DOHH2 (cell line): ENCODE measurements around the gene HMCN2.

ENCODE experiments used
- EZH2phosphoT487 ChIP-seq: fragments of 200-600 bp; sonication (generic); IDR thresholded peaks from 2 replicates; pipeline ENCODE4 v1.6.1; 2017; ENCODE audit warnings: borderline replicate concordance, mild to moderate bottlenecking, antibody characterized with exemption, low read length, moderate library complexity, mixed read lengths
- TF ChIP-seq, protein P1 (sequence below): fragments of 200-600 bp; sonication (generic); IDR thresholded peaks from one replicate; pipeline ENCODE4 v1.5.1; 2014; ENCODE audit warnings: antibody characterized with exemption, mild to moderate bottlenecking, low read depth, low read length; ENCODE audit not compliant: poor library complexity, severe bottlenecking

DNA sequence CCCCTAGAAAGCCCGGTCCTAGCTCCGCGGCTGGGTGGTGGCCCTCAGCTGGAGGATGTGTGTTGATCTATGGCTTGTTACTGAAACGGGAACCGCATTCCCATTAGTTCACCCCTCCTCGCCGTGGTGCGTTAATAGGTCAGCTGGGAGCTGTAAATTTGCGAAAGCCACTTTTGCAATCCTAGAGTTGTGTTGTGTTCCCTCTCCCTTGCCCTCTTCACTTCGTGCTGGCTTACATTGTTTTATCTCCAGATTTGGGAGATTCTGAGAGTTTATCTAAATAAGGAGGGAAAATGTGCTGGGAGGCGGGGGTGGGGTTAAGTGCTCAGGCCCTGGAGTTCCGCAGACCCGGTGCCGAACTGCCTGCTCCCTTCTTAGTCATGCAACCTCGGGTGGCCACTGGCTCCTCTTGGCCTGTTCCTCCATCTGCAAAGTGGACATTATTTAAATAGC is 62.8 kb downstream of the HMCN2 start:
- TF ChIP-seq, protein P1, sequence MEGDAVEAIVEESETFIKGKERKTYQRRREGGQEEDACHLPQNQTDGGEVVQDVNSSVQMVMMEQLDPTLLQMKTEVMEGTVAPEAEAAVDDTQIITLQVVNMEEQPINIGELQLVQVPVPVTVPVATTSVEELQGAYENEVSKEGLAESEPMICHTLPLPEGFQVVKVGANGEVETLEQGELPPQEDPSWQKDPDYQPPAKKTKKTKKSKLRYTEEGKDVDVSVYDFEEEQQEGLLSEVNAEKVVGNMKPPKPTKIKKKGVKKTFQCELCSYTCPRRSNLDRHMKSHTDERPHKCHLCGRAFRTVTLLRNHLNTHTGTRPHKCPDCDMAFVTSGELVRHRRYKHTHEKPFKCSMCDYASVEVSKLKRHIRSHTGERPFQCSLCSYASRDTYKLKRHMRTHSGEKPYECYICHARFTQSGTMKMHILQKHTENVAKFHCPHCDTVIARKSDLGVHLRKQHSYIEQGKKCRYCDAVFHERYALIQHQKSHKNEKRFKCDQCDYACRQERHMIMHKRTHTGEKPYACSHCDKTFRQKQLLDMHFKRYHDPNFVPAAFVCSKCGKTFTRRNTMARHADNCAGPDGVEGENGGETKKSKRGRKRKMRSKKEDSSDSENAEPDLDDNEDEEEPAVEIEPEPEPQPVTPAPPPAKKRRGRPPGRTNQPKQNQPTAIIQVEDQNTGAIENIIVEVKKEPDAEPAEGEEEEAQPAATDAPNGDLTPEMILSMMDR, result no peak
- TF ChIP-seq EZH2phosphoT487, result no peak
